Skeletal muscle tissue (tissue), 4 donors: ENCODE measurements around the gene H1-8. TPM values are rescaled to one million over a fixed set of nuclear protein-coding genes. Genes with fewer than 3 reads are reported as not detected.

Source experiments
- H3K27ac ChIP-seq: one replicate; pipeline ENCODE4 v1.7.0; 2013; ENCODE audit warnings: mild to moderate bottlenecking, low read depth, low read length, inconsistent platforms
- H3K27me3 ChIP-seq, 3 donors: one replicate each; pipeline ENCODE4 v1.7.0; 2013; ENCODE audit warnings: low read length in 3 of 3; ENCODE audit not compliant: control insufficient read depth in 3 of 3, insufficient read depth in 3 of 3
- H3K36me3 ChIP-seq, 3 donors: one replicate each; pipeline ENCODE4 v1.7.0; 2013; ENCODE audit warnings: low read length in 3 of 3; ENCODE audit not compliant: control insufficient read depth in 3 of 3, insufficient read depth in 3 of 3
- H3K4me1 ChIP-seq, 3 donors: one replicate each; pipeline ENCODE4 v1.7.0; 2013; ENCODE audit warnings: low read length in 3 of 3, mild to moderate bottlenecking in 3 of 3; ENCODE audit not compliant: control insufficient read depth in 3 of 3, insufficient read depth in 3 of 3
- H3K4me3 ChIP-seq, 3 donors: one replicate each; pipeline ENCODE4 v1.7.0; 2013; ENCODE audit warnings: low read length in 3 of 3
- H3K9ac ChIP-seq, 3 donors: one replicate each; pipeline ENCODE4 v1.7.0; 2013; ENCODE audit warnings: low read length in 3 of 3, mild to moderate bottlenecking in 3 of 3, moderate library complexity in 2 of 3, low read depth in 1 of 3
- H3K9me3 ChIP-seq, 3 donors: one replicate each; pipeline ENCODE4 v1.7.0; 2013; ENCODE audit warnings: low read length in 3 of 3; ENCODE audit not compliant: control insufficient read depth in 3 of 3
- total RNA-seq: library from RNA; depleted of rRNA; stranded (reverse); fragments of >200 nt; gene quantifications from one replicate; pipeline ENCODE4 v1.2.3, GENCODE V29; 2014
- donor health status: Osteomylitis.

The H1-8 gene
- total RNA-seq, 1 donor from 2014 or later: not detected

- Histone ChIP-seq H3K9ac (no peak overlapping the region), H3K9me3 (no peaks in the 10 kb centered on the region), H3K36me3 (no peaks in the 10 kb centered on the region), H3K27ac (no peak overlapping the region), H3K4me3 (no peak overlapping the region), H3K27me3 (no peaks in the 10 kb centered on the region), H3K4me1 (peaks cover 4 to 6% (median 5%) of the 10 kb centered on the region in 3 donors)
Observed at GRCh38 chr3:129530821-129531220, 12.2 kb upstream of the H1-8 start.

GRCh38 chr3:129531699-129532098, 11.3 kb upstream of the H1-8 start:
- no peaks in the 10 kb centered on the region for H3K9me3 ChIP-seq
- H3K9ac ChIP-seq: no peak overlapping the region
- H3K27ac ChIP-seq: no peak overlapping the region
- no peak overlapping the region for H3K4me3 ChIP-seq
- no peaks in the 10 kb centered on the region for H3K36me3 ChIP-seq
- no peaks in the 10 kb centered on the region for H3K27me3 ChIP-seq
- peaks cover 4 to 6% (median 5%) of the 10 kb centered on the region in 3 donors for H3K4me1 ChIP-seq

GRCh38 chr3:129532261-129532660, 10.7 kb upstream of the H1-8 start:
- Histone ChIP-seq H3K9me3 (no peaks in the 10 kb centered on the region), H3K4me1 (peaks cover 4 to 6% (median 5%) of the 10 kb centered on the region in 3 donors), H3K36me3 (no peaks in the 10 kb centered on the region), H3K27ac (no peak overlapping the region), H3K4me3 (no peak overlapping the region), H3K9ac (no peak overlapping the region), H3K27me3 (no peaks in the 10 kb centered on the region)

- Histone ChIP-seq H3K9ac (no peak overlapping the region), H3K4me3 (no peak overlapping the region), H3K9me3 (no peaks in the 10 kb centered on the region), H3K27ac (no peak overlapping the region), H3K36me3 (no peaks in the 10 kb centered on the region), H3K27me3 (no peaks in the 10 kb centered on the region), H3K4me1 (peaks cover 4 to 6% (median 5%) of the 10 kb centered on the region in 3 donors)
Observed at GRCh38 chr3:129533406-129533805, 9.6 kb upstream of the H1-8 start.

GRCh38 chr3:129534428-129535027, 8.4 kb upstream of the H1-8 start:
- Histone ChIP-seq H3K9me3 (no peaks in the 10 kb centered on the region), H3K4me3 (no peak overlapping the region), H3K9ac (no peak overlapping the region), H3K27ac (no peak overlapping the region), H3K36me3 (no peaks in the 10 kb centered on the region), H3K27me3 (no peaks in the 10 kb centered on the region), H3K4me1 (peaks cover 5 to 6% (median 5%) of the 10 kb centered on the region in 3 donors)

- no peaks in the 10 kb centered on the region for H3K9me3 ChIP-seq
- H3K4me1 ChIP-seq: peaks cover 0 to 4% (median under 1%) of the 10 kb centered on the region in 3 donors
- no peak overlapping the region for H3K9ac ChIP-seq
- no peaks in the 10 kb centered on the region for H3K27me3 ChIP-seq
- no peaks in the 10 kb centered on the region for H3K36me3 ChIP-seq
- H3K27ac ChIP-seq: no peak overlapping the region
- H3K4me3 ChIP-seq: no peak overlapping the region
Observed at GRCh38 chr3:129535075-129535474, 7.9 kb upstream of the H1-8 start.

- no peak overlapping the region for H3K4me3 ChIP-seq
- H3K36me3 ChIP-seq: no peaks in the 10 kb centered on the region
Observed at GRCh38 chr3:129536374-129536667, 6.7 kb upstream of the H1-8 start.

GRCh38 chr3:129536804-129537203, 6.2 kb upstream of the H1-8 start:
- H3K36me3 ChIP-seq: no peaks in the 10 kb centered on the region
- no peaks in the 10 kb centered on the region for H3K9me3 ChIP-seq
- no peak overlapping the region for H3K9ac ChIP-seq
- H3K27ac ChIP-seq: no peak overlapping the region
- H3K4me3 ChIP-seq: no peak overlapping the region
- H3K4me1 ChIP-seq: peaks cover 0 to 2% (median 0%) of the 10 kb centered on the region in 3 donors
- no peaks in the 10 kb centered on the region for H3K27me3 ChIP-seq

More at GRCh38 chr3:129536374-129536667, 6.7 kb upstream of the H1-8 start:
- H3K4me1 ChIP-seq: peaks cover 0 to 2% (median 0%) of the 10 kb centered on the region in 3 donors
- H3K9ac ChIP-seq: no peak overlapping the region
- no peaks in the 10 kb centered on the region for H3K27me3 ChIP-seq
- H3K27ac ChIP-seq: no peak overlapping the region
- H3K9me3 ChIP-seq: no peaks in the 10 kb centered on the region

- H3K36me3 ChIP-seq: no peaks in the 10 kb centered on the region
- H3K4me1 ChIP-seq: peaks cover 0 to 2% (median 0%) of the 10 kb centered on the region in 3 donors
- H3K9ac ChIP-seq: no peak overlapping the region
- H3K4me3 ChIP-seq: no peak overlapping the region
- no peaks in the 10 kb centered on the region for H3K27me3 ChIP-seq
- H3K9me3 ChIP-seq: no peaks in the 10 kb centered on the region
- H3K27ac ChIP-seq: no peak overlapping the region
Observed at GRCh38 chr3:129539206-129539605, 3.8 kb upstream of the H1-8 start.

GRCh38 chr3:129540776-129541516, 2.0 kb upstream of the H1-8 start:
- Histone ChIP-seq H3K4me3 (no peak overlapping the region), H3K27ac (no peak overlapping the region), H3K9ac (no peak overlapping the region), H3K9me3 (no peaks in the 10 kb centered on the region), H3K27me3 (no peaks in the 10 kb centered on the region), H3K4me1 (peaks cover 0 to 2% (median 0%) of the 10 kb centered on the region in 3 donors), H3K36me3 (no peaks in the 10 kb centered on the region)
